HG03575 (cell line): ENCODE results near the gene CTIF.
"Not testable (repeated sequence)": the region's sequence is repeated elsewhere in the genome, so short reads cannot be mapped to it uniquely, and the experiment has no call there.

Experiments used
- ATAC-seq: cut with Tn5 transposase; IDR thresholded peaks from one replicate; pipeline ENCODE4 v1.9.1; 2021; ENCODE audit not compliant: unreplicated experiment, insufficient number of reproducible peaks, low FRiP score; ENCODE audit errors: extremely low read depth

The CTIF gene

GRCh38 chr18:48863432-48864065 lies 324.7 kb downstream of the CTIF start:
- ATAC-seq, result no peak

- no peak for ATAC-seq
Observed at GRCh38 chr18:48864876-48865275, 326.0 kb downstream of the CTIF start.

GRCh38 chr18:48866028-48866733 lies 327.4 kb downstream of the CTIF start:
- ATAC-seq, result no peak

GRCh38 chr18:48866856-48867255 lies 328.0 kb downstream of the CTIF start:
- no peak for ATAC-seq

GRCh38 chr18:48867978-48868377 lies 329.1 kb downstream of the CTIF start:
- ATAC-seq, result no peak

GRCh38 chr18:48868468-48869466 lies 329.9 kb downstream of the CTIF start:
- peak; percentile 60 for ATAC-seq

GRCh38 chr18:48869591-48869990 lies 330.8 kb downstream of the CTIF start:
- ATAC-seq, result no peak

GRCh38 chr18:48870926-48871325 lies 332.1 kb downstream of the CTIF start:
- ATAC-seq, result not testable (repeated sequence)

- ATAC-seq, result no peak
Observed at GRCh38 chr18:48871391-48872166, 332.7 kb downstream of the CTIF start.

- ATAC-seq, result no peak
Observed at GRCh38 chr18:48872234-48873145, 333.7 kb downstream of the CTIF start.

- no peak for ATAC-seq
Observed at GRCh38 chr18:48874233-48874632, 335.4 kb downstream of the CTIF start.

GRCh38 chr18:48874701-48875162 lies 335.9 kb downstream of the CTIF start:
- no peak for ATAC-seq

- no peak for ATAC-seq
Observed at GRCh38 chr18:48875314-48875941, 336.6 kb downstream of the CTIF start.

GRCh38 chr18:48875942-48876511 lies 337.2 kb downstream of the CTIF start:
- ATAC-seq, result no peak

GRCh38 chr18:48876590-48876989 lies 337.8 kb downstream of the CTIF start:
- no peak for ATAC-seq

GRCh38 chr18:48877941-48878340 lies 339.1 kb downstream of the CTIF start:
- no peak for ATAC-seq

GRCh38 chr18:48878471-48878870 lies 339.6 kb downstream of the CTIF start:
- ATAC-seq, result no peak
